WTC11 (cell line): Measurements from ENCODE around the gene BMPR2. TPM values are rescaled to one million over a fixed set of nuclear protein-coding genes. Genes with fewer than 3 reads are reported as not detected.

Experiments
- ATAC-seq: fragments of 200-7000 bp; cut with Tn5 transposase; 2 replicates; pipeline ENCODE4 v1.10.0; 2021; ENCODE audit warnings: mild to moderate bottlenecking, moderate library complexity
- CTCF ChIA-PET: fragments of 300-600 bp; sonication (Branson Sonifier 250); formaldehyde crosslinking; loops from one replicate; lab custom pipeline; 2021; ENCODE audit warnings: antibody characterized with exemption; lab: Charles Lee
- POLR2A ChIA-PET: fragments of 350-600 bp; sonication (Branson Sonifier 250); formaldehyde crosslinking; loops from one replicate; lab custom pipeline; 2021; ENCODE audit warnings: antibody characterized with exemption; lab: Charles Lee
- DNase-seq: peaks from one replicate; pipeline ENCODE4 v3.0.0; 2021; ENCODE audit warnings: low spot score
- H3K27ac Mint-ChIP-seq: 2 replicates; pipeline ENCODE4 v1.8.0; 2021; ENCODE audit warnings: mixed read lengths
- H3K27me3 Mint-ChIP-seq: 2 replicates; pipeline ENCODE4 v1.8.0; 2021; ENCODE audit warnings: low read depth, mild to moderate bottlenecking, moderate library complexity, mixed read lengths
- H3K36me3 Mint-ChIP-seq: 2 replicates; pipeline ENCODE4 v1.8.0; 2021; ENCODE audit warnings: mixed read lengths
- H3K4me1 Mint-ChIP-seq: 2 replicates; pipeline ENCODE4 v1.8.0; 2022; ENCODE audit warnings: mixed read lengths
- H3K4me3 Mint-ChIP-seq: 2 replicates; pipeline ENCODE4 v1.8.0; 2021; ENCODE audit warnings: mild to moderate bottlenecking, moderate library complexity, mixed read lengths
- H3K9me3 Mint-ChIP-seq: 2 replicates; pipeline ENCODE4 v1.8.0; 2021; ENCODE audit warnings: mixed read lengths
- ATF3 ChIP-seq: sonication (generic); formaldehyde crosslinking; conservative IDR thresholded peaks from 2 replicates; pipeline ENCODE4 v1.8.1; 2022; ENCODE audit warnings: mild to moderate bottlenecking, missing genetic modification reagents
- ATF6 ChIP-seq: sonication (generic); formaldehyde crosslinking; IDR thresholded peaks from 2 replicates; pipeline ENCODE4 v1.8.1; 2023; ENCODE audit warnings: mild to moderate bottlenecking, missing genetic modification reagents
- CREB1 ChIP-seq: sonication (generic); formaldehyde crosslinking; IDR thresholded peaks from 2 replicates; pipeline ENCODE4 v1.8.0; 2023; ENCODE audit warnings: mild to moderate bottlenecking, missing genetic modification reagents
- E2F1 ChIP-seq: sonication (generic); formaldehyde crosslinking; IDR thresholded peaks from 2 replicates; pipeline ENCODE4 v1.8.0; 2022; ENCODE audit warnings: mild to moderate bottlenecking, missing genetic modification reagents
- ELF4 ChIP-seq: sonication (generic); formaldehyde crosslinking; IDR thresholded peaks from 2 replicates; pipeline ENCODE4 v1.8.1; 2022; ENCODE audit warnings: low read depth, mild to moderate bottlenecking, moderate library complexity, missing genetic modification reagents
- FOXK1 ChIP-seq: sonication (generic); formaldehyde crosslinking; IDR thresholded peaks from 2 replicates; pipeline ENCODE4 v1.8.0; 2022; ENCODE audit warnings: mild to moderate bottlenecking, moderate library complexity, missing genetic modification reagents
- FOXP4 ChIP-seq: sonication (generic); formaldehyde crosslinking; IDR thresholded peaks from 2 replicates; pipeline ENCODE4 v1.8.0; 2022; ENCODE audit warnings: mild to moderate bottlenecking, missing genetic modification reagents
- GABPB1 ChIP-seq: sonication (generic); formaldehyde crosslinking; IDR thresholded peaks from 2 replicates; pipeline ENCODE4 v1.8.1; 2023; ENCODE audit warnings: mild to moderate bottlenecking, missing genetic modification reagents
- GRHL2 ChIP-seq: fragments of 250-450 bp; sonication (Bioruptor Pico); IDR thresholded peaks from 2 replicates; pipeline ENCODE4 v1.8.0; 2022; ENCODE audit warnings: mild to moderate bottlenecking, moderate library complexity; ENCODE audit not compliant: insufficient replicate concordance, severe bottlenecking
- HMGA2 ChIP-seq: fragments of 250-450 bp; sonication (Bioruptor Pico); IDR thresholded peaks from 2 replicates; pipeline ENCODE4 v1.4.0; 2021; ENCODE audit warnings: mild to moderate bottlenecking, moderate library complexity
- JAZF1 ChIP-seq: fragments of 250-450 bp; sonication (Bioruptor Pico); IDR thresholded peaks from 2 replicates; pipeline ENCODE4 v1.9.0; 2021; ENCODE audit warnings: moderate library complexity, mild to moderate bottlenecking, inconsistent platforms
- KAT7 ChIP-seq: sonication (generic); formaldehyde crosslinking; IDR thresholded peaks from 2 replicates; pipeline ENCODE4 v1.8.1; 2023; ENCODE audit warnings: missing genetic modification reagents, mild to moderate bottlenecking, borderline replicate concordance
- MAX ChIP-seq: sonication (generic); formaldehyde crosslinking; IDR thresholded peaks from 2 replicates; pipeline ENCODE4 v1.8.0; 2022; ENCODE audit warnings: mild to moderate bottlenecking, missing genetic modification reagents
- MYBL2 ChIP-seq: sonication (generic); formaldehyde crosslinking; IDR thresholded peaks from 2 replicates; pipeline ENCODE4 v1.8.1; 2023; ENCODE audit warnings: mild to moderate bottlenecking, moderate library complexity, missing genetic modification reagents
- NFATC4 ChIP-seq: fragments of 250-450 bp; sonication (Bioruptor Pico); IDR thresholded peaks from 2 replicates; pipeline ENCODE4 v1.9.0; 2021; ENCODE audit warnings: mild to moderate bottlenecking
- PRRX2 ChIP-seq: fragments of 250-450 bp; sonication (Bioruptor Pico); IDR thresholded peaks from 2 replicates; pipeline ENCODE4 v1.8.0; 2021; ENCODE audit warnings: mild to moderate bottlenecking
- SMAD3 ChIP-seq: sonication (generic); formaldehyde crosslinking; IDR thresholded peaks from 2 replicates; pipeline ENCODE4 v1.8.0; 2022; ENCODE audit warnings: missing genetic modification reagents, mild to moderate bottlenecking, borderline replicate concordance
- SMAD4 ChIP-seq: sonication (generic); formaldehyde crosslinking; IDR thresholded peaks from 2 replicates; pipeline ENCODE4 v1.8.0; 2022; ENCODE audit warnings: mild to moderate bottlenecking, missing genetic modification reagents
- STAT6 ChIP-seq: sonication (generic); formaldehyde crosslinking; conservative IDR thresholded peaks from 2 replicates; pipeline ENCODE4 v1.8.1; 2023; ENCODE audit warnings: mild to moderate bottlenecking, low read depth, missing genetic modification reagents, moderate library complexity
- TCF7 ChIP-seq: sonication (generic); formaldehyde crosslinking; IDR thresholded peaks from 2 replicates; pipeline ENCODE4 v1.8.0; 2022; ENCODE audit warnings: mild to moderate bottlenecking, low read depth, missing genetic modification reagents, moderate library complexity
- TP53 ChIP-seq: sonication (generic); formaldehyde crosslinking; IDR thresholded peaks from 2 replicates; pipeline ENCODE4 v1.8.1; 2023; ENCODE audit warnings: mild to moderate bottlenecking, missing genetic modification reagents
- ZNF121 ChIP-seq: sonication (generic); formaldehyde crosslinking; IDR thresholded peaks from 2 replicates; pipeline ENCODE4 v1.8.0; 2023; ENCODE audit warnings: missing genetic modification reagents
- ZNF263 ChIP-seq: sonication (generic); formaldehyde crosslinking; IDR thresholded peaks from 2 replicates; pipeline ENCODE4 v1.8.1; 2022; ENCODE audit warnings: low read depth, mild to moderate bottlenecking, moderate library complexity, missing genetic modification reagents
- ZNF317 ChIP-seq: sonication (generic); formaldehyde crosslinking; IDR thresholded peaks from 2 replicates; pipeline ENCODE4 v1.8.1; 2023; ENCODE audit warnings: low read depth, mild to moderate bottlenecking, moderate library complexity, missing genetic modification reagents, borderline replicate concordance
- ZNF396 ChIP-seq: fragments of 250-450 bp; sonication (Bioruptor Pico); IDR thresholded peaks from 2 replicates; pipeline ENCODE4 v1.8.0; 2021; ENCODE audit warnings: mild to moderate bottlenecking, moderate library complexity, borderline replicate concordance
- ZNF416 ChIP-seq: fragments of 250-450 bp; sonication (Bioruptor Pico); IDR thresholded peaks from 2 replicates; pipeline ENCODE4 v1.9.0; 2021; ENCODE audit warnings: mild to moderate bottlenecking, inconsistent platforms
- ZSCAN18 ChIP-seq: fragments of 250-450 bp; sonication (Bioruptor Pico); IDR thresholded peaks from 2 replicates; pipeline ENCODE4 v2.1.2; 2022; ENCODE audit warnings: mild to moderate bottlenecking, moderate library complexity
- total RNA-seq: library from RNA; stranded (reverse); gene quantifications from 3 replicates; pipeline ENCODE4 v1.2.3, GENCODE V29; 2021

Gene BMPR2
- total RNA-seq, 1 experiment from 2014 or later, result 22.1 TPM

GRCh38 chr2:202541137-202541536 is 165.0 kb downstream of the BMPR2 start:
- H3K36me3 Mint-ChIP-seq, result no peaks in the 10 kb centered on the region
- ATAC-seq (no peak), DNase-seq (no peak)
- H3K27ac Mint-ChIP-seq, result no peak overlapping the region
- H3K4me1 Mint-ChIP-seq, result peaks cover 24% of the 10 kb centered on the region
- ChIA-PET CTCF (no interaction called here), POLR2A (no interaction called here)
- no peaks in the 10 kb centered on the region for H3K27me3 Mint-ChIP-seq
- no peak overlapping the region for H3K4me3 Mint-ChIP-seq
- TF ChIP-seq GRHL2 (CRISPR knock-in tag) (no peak), ATF6 (CRISPR knock-in tag) (no peak), ZNF396 (CRISPR knock-in tag) (no peak), SMAD4 (no peak), NFATC4 (CRISPR knock-in tag) (no peak), CREB1 (CRISPR knock-in tag) (no peak), ZNF121 (CRISPR knock-in tag) (no peak), ZNF263 (no peak), JAZF1 (CRISPR knock-in tag) (no peak), ATF3 (CRISPR knock-in tag) (no peak), FOXK1 (CRISPR knock-in tag) (no peak), ZNF416 (CRISPR knock-in tag) (no peak), MYBL2 (CRISPR knock-in tag) (no peak), TP53 (CRISPR knock-in tag) (no peak), MAX (CRISPR knock-in tag) (no peak), KAT7 (CRISPR knock-in tag) (no peak), GABPB1 (CRISPR knock-in tag) (no peak), ZSCAN18 (CRISPR knock-in tag) (no peak), PRRX2 (CRISPR knock-in tag) (no peak), ELF4 (no peak)
- H3K9me3 Mint-ChIP-seq, result no peaks in the 10 kb centered on the region

- Mint-ChIP-seq H3K27me3 (no peaks in the 10 kb centered on the region), H3K4me1 (peaks cover 24% of the 10 kb centered on the region), H3K36me3 (no peaks in the 10 kb centered on the region), H3K4me3 (no peak overlapping the region), H3K9me3 (no peaks in the 10 kb centered on the region), H3K27ac (no peak overlapping the region)
- no peak for DNase-seq
- no peak for ATAC-seq
- TF ChIP-seq SMAD3, result no peak
- TF ChIP-seq NFATC4 (CRISPR knock-in tag), result no peak
- no peak for TF ChIP-seq HMGA2 (CRISPR knock-in tag)
- no peak for TF ChIP-seq E2F1 (CRISPR knock-in tag)
- TF ChIP-seq STAT6 (CRISPR knock-in tag), result no peak
- no peak for TF ChIP-seq ZNF317 (CRISPR knock-in tag)
- no peak for TF ChIP-seq TCF7 (CRISPR knock-in tag)
- no peak for TF ChIP-seq MYBL2 (CRISPR knock-in tag)
- TF ChIP-seq FOXP4 (CRISPR knock-in tag), result no peak
- TF ChIP-seq, all 79 proteins: peak for 0
- POLR2A ChIA-PET, result no interaction called here
- CTCF ChIA-PET, result no interaction called here
These were observed 166.0 kb downstream of the BMPR2 start for GRCh38 chr2:202542142-202542541.
